Adipocyte (in vitro differentiated cells): ENCODE measurements around the gene SPPL2C.

ENCODE experiments used
- DNase-seq: peaks from one replicate; pipeline ENCODE4 v3.0.0-alpha.2; 2015; ENCODE audit warnings: low read depth
- H3K27me3 ChIP-seq: replicated peaks from 2 replicates; pipeline ENCODE4 v1.7.0; 2013; ENCODE audit warnings: mild to moderate bottlenecking, low read length, moderate library complexity; ENCODE audit not compliant: control insufficient read depth, insufficient read depth
- H3K36me3 ChIP-seq: 2 replicates; pipeline ENCODE4 v1.7.0; 2013; ENCODE audit warnings: low read length, mild to moderate bottlenecking, moderate library complexity; ENCODE audit not compliant: control insufficient read depth, insufficient read depth, severe bottlenecking
- H3K4me1 ChIP-seq: 2 replicates; pipeline ENCODE4 v1.7.0; 2013; ENCODE audit warnings: mild to moderate bottlenecking, low read length, moderate library complexity; ENCODE audit not compliant: control insufficient read depth, insufficient read depth
- H3K4me3 ChIP-seq: 2 replicates; pipeline ENCODE4 v1.7.0; 2013; ENCODE audit warnings: mild to moderate bottlenecking, low read length, moderate library complexity
- H3K9ac ChIP-seq: 2 replicates; pipeline ENCODE4 v1.7.0; 2013; ENCODE audit warnings: mild to moderate bottlenecking, low read length, moderate library complexity
- H3K9me3 ChIP-seq: 2 replicates; pipeline ENCODE4 v1.7.0; 2013; ENCODE audit warnings: mild to moderate bottlenecking, low read length, moderate library complexity; ENCODE audit not compliant: control insufficient read depth

The SPPL2C gene

GRCh38 chr17:45844695-45845375, at the start of gene SPPL2C:
SPPL2C (plus strand) TSS chr17:45844881; CDS start chr17:45844907, 26 bp downstream.
- no peaks in the 10 kb centered on the region for H3K9me3 ChIP-seq
- DNase-seq, result no peak
- H3K4me3 ChIP-seq, result no peak within 1 kb of the TSS
- H3K27me3 ChIP-seq, result peaks cover 43% of the 10 kb centered on the region
- no peak within 1 kb of the TSS for H3K9ac ChIP-seq
- H3K4me1 ChIP-seq, result peaks cover 3% of the 10 kb centered on the region
- no peaks in the 10 kb centered on the region for H3K36me3 ChIP-seq

- Histone ChIP-seq H3K4me3 (no peak overlapping the region), H3K9ac (no peak overlapping the region), H3K36me3 (no peaks in the 10 kb centered on the region), H3K4me1 (no peaks in the 10 kb centered on the region), H3K27me3 (peaks cover 64% of the 10 kb centered on the region), H3K9me3 (no peaks in the 10 kb centered on the region)
- DNase-seq, result no peak
Observed at GRCh38 chr17:45800816-45801215, 43.9 kb upstream of the SPPL2C start.

- no peak for DNase-seq
- H3K4me1 ChIP-seq, result no peaks in the 10 kb centered on the region
- H3K36me3 ChIP-seq, result no peaks in the 10 kb centered on the region
- H3K9me3 ChIP-seq, result no peaks in the 10 kb centered on the region
- no peak overlapping the region for H3K4me3 ChIP-seq
- H3K27me3 ChIP-seq, result peaks cover 64% of the 10 kb centered on the region
- no peak overlapping the region for H3K9ac ChIP-seq
Observed at GRCh38 chr17:45801421-45801820, 43.3 kb upstream of the SPPL2C start.

GRCh38 chr17:45808845-45809244, 35.8 kb upstream of the SPPL2C start:
- Histone ChIP-seq H3K9me3 (peaks cover 11% of the 10 kb centered on the region), H3K27me3 (peaks cover 57% of the 10 kb centered on the region), H3K9ac (no peak overlapping the region), H3K36me3 (no peaks in the 10 kb centered on the region), H3K4me1 (no peaks in the 10 kb centered on the region), H3K4me3 (no peak overlapping the region)
- DNase-seq, result no peak

GRCh38 chr17:45809499-45809898, 35.2 kb upstream of the SPPL2C start:
- no peak overlapping the region for H3K9ac ChIP-seq
- peaks cover 51% of the 10 kb centered on the region for H3K27me3 ChIP-seq
- peaks cover 11% of the 10 kb centered on the region for H3K9me3 ChIP-seq
- no peak for DNase-seq
- H3K4me3 ChIP-seq, result no peak overlapping the region
- H3K4me1 ChIP-seq, result no peaks in the 10 kb centered on the region
- no peaks in the 10 kb centered on the region for H3K36me3 ChIP-seq

GRCh38 chr17:45812102-45812501, 32.6 kb upstream of the SPPL2C start:
- Histone ChIP-seq H3K27me3 (peaks cover 53% of the 10 kb centered on the region), H3K9ac (no peak overlapping the region), H3K4me1 (no peaks in the 10 kb centered on the region), H3K36me3 (no peaks in the 10 kb centered on the region), H3K4me3 (no peak overlapping the region), H3K9me3 (peaks cover 11% of the 10 kb centered on the region)
- DNase-seq, result no peak

- peak; percentile 15 for DNase-seq
- Histone ChIP-seq H3K4me1 (no peaks in the 10 kb centered on the region), H3K9me3 (peaks cover 11% of the 10 kb centered on the region), H3K27me3 (peaks cover 48% of the 10 kb centered on the region), H3K4me3 (no peak overlapping the region), H3K36me3 (no peaks in the 10 kb centered on the region), H3K9ac (no peak overlapping the region)
Observed at GRCh38 chr17:45813048-45813725, 31.5 kb upstream of the SPPL2C start.

- H3K9ac ChIP-seq, result no peak overlapping the region
- H3K9me3 ChIP-seq, result peaks cover 11% of the 10 kb centered on the region
- DNase-seq, result no peak
- no peaks in the 10 kb centered on the region for H3K36me3 ChIP-seq
- H3K4me1 ChIP-seq, result no peaks in the 10 kb centered on the region
- peaks cover 41% of the 10 kb centered on the region for H3K27me3 ChIP-seq
- H3K4me3 ChIP-seq, result no peak overlapping the region
Observed at GRCh38 chr17:45814622-45815606, 29.8 kb upstream of the SPPL2C start.

- no peaks in the 10 kb centered on the region for H3K36me3 ChIP-seq
- no peak for DNase-seq
- peaks cover 11% of the 10 kb centered on the region for H3K9me3 ChIP-seq
- H3K4me3 ChIP-seq, result no peak overlapping the region
- H3K27me3 ChIP-seq, result peaks cover 37% of the 10 kb centered on the region
- H3K4me1 ChIP-seq, result no peaks in the 10 kb centered on the region
- H3K9ac ChIP-seq, result no peak overlapping the region
Observed at GRCh38 chr17:45815752-45816151, 28.9 kb upstream of the SPPL2C start.

- DNase-seq, result no peak
- Histone ChIP-seq H3K9me3 (no peaks in the 10 kb centered on the region), H3K36me3 (no peaks in the 10 kb centered on the region), H3K4me1 (no peaks in the 10 kb centered on the region), H3K9ac (no peak overlapping the region), H3K4me3 (no peak overlapping the region), H3K27me3 (peaks cover 32% of the 10 kb centered on the region)
Observed at GRCh38 chr17:45818041-45818440, 26.6 kb upstream of the SPPL2C start.

GRCh38 chr17:45818699-45819098, 26.0 kb upstream of the SPPL2C start:
- H3K4me3 ChIP-seq, result no peak overlapping the region
- DNase-seq, result no peak
- H3K9ac ChIP-seq, result no peak overlapping the region
- no peaks in the 10 kb centered on the region for H3K9me3 ChIP-seq
- H3K27me3 ChIP-seq, result peaks cover 35% of the 10 kb centered on the region
- H3K36me3 ChIP-seq, result no peaks in the 10 kb centered on the region
- no peaks in the 10 kb centered on the region for H3K4me1 ChIP-seq
